HCT116 (cell line): ENCODE measurements around the gene ISM1.

ENCODE experiments used
- CTCF ChIP-seq, 3 experiments: fragments of 200-600 bp in 1 of 3; sonication (generic) in 1 of 3; IDR thresholded peaks in 2 of 3; conservative IDR thresholded peaks in 1 of 3; 2 replicates each; pipeline ENCODE4 v1.5.1; 2012 to 2017; ENCODE audit warnings: low read depth in 2 of 3, low read length in 2 of 3, antibody characterized with exemption in 1 of 3, borderline replicate concordance in 1 of 3, control low read depth in 1 of 3, mild to moderate bottlenecking in 1 of 3, mixed read lengths in 1 of 3, mixed run types in 1 of 3, moderate library complexity in 1 of 3; ENCODE audit not compliant: insufficient read depth in 1 of 3
- EGR1 ChIP-seq: IDR thresholded peaks from 2 replicates; pipeline ENCODE4 v1.6.1; 2012; ENCODE audit warnings: low read depth
- MAX ChIP-seq: IDR thresholded peaks from 2 replicates; pipeline ENCODE4 v1.6.1; 2012
- POLR2A ChIP-seq: IDR thresholded peaks from 2 replicates; pipeline ENCODE4 v1.7.0; 2011; ENCODE audit warnings: borderline replicate concordance; ENCODE audit not compliant: insufficient read depth, insufficient read length; ENCODE audit errors: extremely low read depth
- SIN3A ChIP-seq: IDR thresholded peaks from 2 replicates; pipeline ENCODE4 v1.6.1; 2012; ENCODE audit warnings: low read depth
- ZNF274 ChIP-seq: fragments of 200-500 bp; sonication (Bioruptor generic); IDR thresholded peaks from 2 replicates; pipeline ENCODE4 v1.6.1; 2014; ENCODE audit warnings: mild to moderate bottlenecking, low read depth, low read length, inconsistent platforms

GRCh38 chr20:13219327-13220193, 1.5 kb upstream of the ISM1 start:
- TF ChIP-seq CTCF (IDR thresholded peaks at IDR 0.05 in 2 of 3, conservative IDR thresholded peaks at IDR 0.05 in 1 of 3; ENCODE audit: borderline replicate concordance in 1 of 3, insufficient read depth in 1 of 3, low read depth in 2 of 3, low read length in 2 of 3) (no peak), POLR2A (no peak), EGR1 (no peak), ZNF274 (no peak), MAX (no peak), SIN3A (no peak)
